Measurements from ENCODE around the gene KDM4D.
"Not testable (repeated sequence)": the region's sequence is repeated elsewhere in the genome, so short reads cannot be mapped to it uniquely, and the experiment has no call there.

The KDM4D gene

GRCh38 chr11:95037356-95038035 lies 64.0 kb downstream of the KDM4D start:
- DNase-seq = not testable (repeated sequence)

DNA sequence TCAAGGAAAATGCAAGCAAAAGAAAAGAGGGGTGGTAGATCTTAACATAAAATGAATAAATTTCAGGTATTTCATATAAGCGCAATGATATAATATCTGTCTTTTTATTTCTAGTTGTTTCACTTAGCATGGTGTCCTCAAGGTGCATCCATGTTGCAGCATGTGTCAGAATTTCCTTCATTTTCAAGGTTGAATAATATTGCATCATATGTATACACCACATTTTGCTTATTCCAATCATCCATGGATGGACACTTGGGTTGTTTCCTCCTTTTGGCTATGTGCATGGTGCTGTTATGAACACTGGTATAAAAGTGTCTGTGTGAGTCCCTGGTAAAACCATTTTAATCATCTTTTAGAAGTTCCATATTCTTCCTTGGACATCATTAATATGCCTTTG lies 68.7 kb downstream of the KDM4D start:
- DNase-seq = no peak

DNA sequence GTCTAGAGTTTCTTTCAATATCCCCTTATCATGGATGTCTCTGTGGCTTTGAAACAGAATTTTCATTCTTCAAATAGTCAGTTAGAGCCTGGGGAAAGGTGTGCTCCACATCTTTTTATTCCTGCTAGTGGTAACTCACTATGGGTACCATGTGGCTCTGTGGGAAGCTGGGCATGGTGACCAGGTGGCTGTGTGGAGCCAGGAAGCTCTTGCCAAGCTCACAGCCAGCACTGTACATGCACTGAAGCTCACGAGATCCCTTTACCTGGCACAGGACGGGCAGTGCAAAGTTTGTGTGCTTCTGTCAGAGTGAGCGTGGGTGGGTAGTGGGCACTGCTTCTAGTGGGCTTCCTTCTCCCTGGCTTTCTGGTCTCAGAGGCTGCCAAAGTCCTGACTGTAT lies 69.4 kb downstream of the KDM4D start:
- DNase-seq = no peak

GRCh38 chr11:95044010-95044409 lies 70.5 kb downstream of the KDM4D start:
- no peak for DNase-seq

- no peak for DNase-seq
These were observed 72.3 kb downstream of the KDM4D start for GRCh38 chr11:95045812-95046211.

All from femur (tissue), 1 donor.